GM06990 (cell line): ENCODE data around the gene CD109.
"Not testable (repeated sequence)": the region's sequence is repeated elsewhere in the genome, so short reads cannot be mapped to it uniquely, and the experiment has no call there.

Source experiments
- DNase-seq: peaks from one replicate; pipeline ENCODE4 v3.0.0-alpha.2; 2011; ENCODE audit not compliant: insufficient read length; ENCODE audit errors: extremely low read depth
- H3K27me3 ChIP-seq: replicated peaks from 2 replicates; pipeline ENCODE4 v1.6.0; 2011; ENCODE audit warnings: low read length; ENCODE audit not compliant: control insufficient read depth, insufficient read depth
- H3K36me3 ChIP-seq: 2 replicates; pipeline ENCODE4 v1.5.1; 2011; ENCODE audit warnings: low read length; ENCODE audit not compliant: control insufficient read depth, insufficient read depth
- H3K4me3 ChIP-seq: replicated peaks from 2 replicates; pipeline ENCODE4 v1.5.1; 2011; ENCODE audit warnings: low read depth, mild to moderate bottlenecking, control low read depth, low read length
- CTCF ChIP-seq: IDR thresholded peaks from 2 replicates; pipeline ENCODE4 v1.5.1; 2011; ENCODE audit warnings: low read length, control low read depth, mild to moderate bottlenecking, inconsistent platforms; ENCODE audit not compliant: insufficient read depth, poor library complexity, severe bottlenecking

The CD109 gene

GRCh38 chr6:73679009-73679408, 17.0 kb upstream of the CD109 start:
- H3K36me3 ChIP-seq, result no peaks in the 10 kb centered on the region
- no peak for TF ChIP-seq CTCF
- no peak overlapping the region for H3K4me3 ChIP-seq
- no peak for DNase-seq
- H3K27me3 ChIP-seq, result no peaks in the 10 kb centered on the region

- not testable (repeated sequence) for H3K27me3 ChIP-seq, H3K36me3 ChIP-seq, H3K4me3 ChIP-seq, DNase-seq
These were observed 16.2 kb upstream of the CD109 start for GRCh38 chr6:73679846-73680245.

GRCh38 chr6:73680289-73680918, 15.6 kb upstream of the CD109 start:
- no peak for DNase-seq
- Histone ChIP-seq H3K36me3 (no peaks in the 10 kb centered on the region), H3K27me3 (no peaks in the 10 kb centered on the region), H3K4me3 (no peak overlapping the region)
- no peak for TF ChIP-seq CTCF

- DNase-seq, H3K27me3 ChIP-seq, H3K36me3 ChIP-seq: not testable (repeated sequence)
These were observed 12.4 kb upstream of the CD109 start for GRCh38 chr6:73683574-73683973.

GRCh38 chr6:73688351-73688750, 7.7 kb upstream of the CD109 start:
- no peaks in the 10 kb centered on the region for H3K27me3 ChIP-seq

More at GRCh38 chr6:73683574-73683973, 12.4 kb upstream of the CD109 start:
- H3K4me3 ChIP-seq, result not testable (repeated sequence)

GRCh38 chr6:73690056-73690455, 5.9 kb upstream of the CD109 start:
- Histone ChIP-seq H3K36me3 (no peaks in the 10 kb centered on the region), H3K4me3 (no peak overlapping the region), H3K27me3 (no peaks in the 10 kb centered on the region)
- DNase-seq, result no peak
- TF ChIP-seq CTCF, result no peak

More at GRCh38 chr6:73688351-73688750, 7.7 kb upstream of the CD109 start:
- no peaks in the 10 kb centered on the region for H3K36me3 ChIP-seq
- no peak for TF ChIP-seq CTCF
- DNase-seq, result no peak
- no peak overlapping the region for H3K4me3 ChIP-seq

GRCh38 chr6:73691512-73691911, 4.5 kb upstream of the CD109 start:
- H3K27me3 ChIP-seq, result no peaks in the 10 kb centered on the region
- H3K4me3 ChIP-seq, result no peak overlapping the region
- no peak for DNase-seq
- H3K36me3 ChIP-seq, result no peaks in the 10 kb centered on the region
- TF ChIP-seq CTCF, result no peak
